A673 (cell line): Measurements from ENCODE around the gene ABCB1. TPM values are rescaled to one million over a fixed set of nuclear protein-coding genes. Genes with fewer than 3 reads are reported as not detected.
A peak's percentile ranks its signal among the peaks of the same experiment; 100 is the strongest.

Source experiments
- BruUV-seq: library from RNA; stranded (reverse); fragments of 400-500 nt; replicated peaks from 2 replicates; lab custom pipeline; 2021; lab: Mats Ljungman, UMichigan
- CTCF ChIA-PET: fragments of 300-600 bp; sonication (Branson Sonifier 250); formaldehyde crosslinking; loops from one replicate; lab custom pipeline; 2022; ENCODE audit warnings: antibody characterized with exemption; lab: Charles Lee
- POLR2A ChIA-PET: fragments of 300-600 bp; sonication (Branson Sonifier 250); formaldehyde crosslinking; loops from one replicate; lab custom pipeline; 2022; ENCODE audit warnings: antibody characterized with exemption; ENCODE audit not compliant: low non-redundant PET; lab: Charles Lee
- DNase-seq: peaks from one replicate; pipeline ENCODE4 v3.0.0-alpha.2; 2015; ENCODE audit warnings: low spot score
- H3K27ac ChIP-seq: fragments of 200-600 bp; sonication (generic); 2 replicates; pipeline ENCODE4 v1.5.1; 2016; ENCODE audit warnings: mixed run types, low read depth, mild to moderate bottlenecking, mixed read lengths, antibody characterized with exemption, low read length; ENCODE audit not compliant: poor library complexity, severe bottlenecking
- H3K27me3 ChIP-seq: fragments of 200-600 bp; sonication (generic); replicated peaks from 2 replicates; pipeline ENCODE4 v1.6.1; 2017; ENCODE audit warnings: mixed run types, low read depth, mild to moderate bottlenecking, mixed read lengths, antibody characterized with exemption, low read length; ENCODE audit not compliant: insufficient read depth, poor library complexity
- H3K36me3 ChIP-seq: fragments of 200-600 bp; sonication (generic); 2 replicates; pipeline ENCODE4 v1.6.1; 2016; ENCODE audit warnings: mixed run types, mild to moderate bottlenecking, mixed read lengths, antibody characterized with exemption, low read length; ENCODE audit not compliant: insufficient read depth, poor library complexity, severe bottlenecking
- H3K4me1 ChIP-seq: fragments of 200-600 bp; sonication (generic); 2 replicates; pipeline ENCODE4 v1.6.1; 2017; ENCODE audit warnings: mixed run types, mild to moderate bottlenecking, mixed read lengths, antibody characterized with exemption, low read length; ENCODE audit not compliant: insufficient read depth, poor library complexity, severe bottlenecking
- H3K4me3 ChIP-seq: fragments of 200-600 bp; sonication (generic); 2 replicates; pipeline ENCODE4 v1.5.1; 2016; ENCODE audit warnings: low read depth, mixed run types, mild to moderate bottlenecking, mixed read lengths, low read length; ENCODE audit not compliant: poor library complexity, severe bottlenecking
- H3K9me3 ChIP-seq: fragments of 200-600 bp; sonication (generic); 2 replicates; pipeline ENCODE4 v1.6.1; 2016; ENCODE audit warnings: mixed run types, low read depth, mild to moderate bottlenecking, mixed read lengths, antibody characterized with exemption, low read length; ENCODE audit not compliant: poor library complexity, severe bottlenecking
- CTCF ChIP-seq: fragments of 300-800, 200-600 bp; sonication (generic); conservative IDR thresholded peaks from 2 replicates; pipeline ENCODE4 v1.5.1; 2017; ENCODE audit warnings: low read depth, mild to moderate bottlenecking, antibody characterized with exemption, low read length, moderate library complexity, mixed read lengths
- EZH2 ChIP-seq: fragments of 200-600 bp; sonication (generic); IDR thresholded peaks from 2 replicates; pipeline ENCODE4 v1.6.1; 2017; ENCODE audit warnings: borderline replicate concordance, low read depth, mild to moderate bottlenecking, mixed read lengths, antibody characterized with exemption, low read length; ENCODE audit not compliant: poor library complexity, severe bottlenecking
- intact Hi-C: fragments of 100-400 bp; cut with micrococcal nuclease; formaldehyde crosslinking; loops from one replicate; pipeline ENCODE4 v1.10.0; 2022; ENCODE audit not compliant: unreplicated experiment
- total RNA-seq: library from RNA; stranded (reverse); gene quantifications from 2 replicates; pipeline ENCODE4 v1.2.3, GENCODE V29; 2021

The ABCB1 gene
- total RNA-seq, 1 experiment from 2014 or later = not detected

- CTCF ChIA-PET = no interaction called here
- intact Hi-C loops = no loop called here
- no peak overlapping the region for H3K4me3 ChIP-seq
- peak; percentile 26 for DNase-seq
- H3K36me3 ChIP-seq = no peaks in the 10 kb centered on the region
- POLR2A ChIA-PET = no interaction called here
- no peaks in the 10 kb centered on the region for H3K9me3 ChIP-seq
- BruUV-seq = no TSS peak
- no peaks in the 10 kb centered on the region for H3K4me1 ChIP-seq
- H3K27ac ChIP-seq = no peak overlapping the region
- TF ChIP-seq CTCF (peak; percentile 53), EZH2 (no peak)
- H3K27me3 ChIP-seq = peaks cover 36% of the 10 kb centered on the region
Measured at GRCh38 chr7:87564296-87564963, 36.3 kb downstream of the ABCB1 start.

- Histone ChIP-seq H3K27ac (no peak overlapping the region), H3K4me3 (no peak overlapping the region), H3K9me3 (no peaks in the 10 kb centered on the region), H3K4me1 (no peaks in the 10 kb centered on the region), H3K27me3 (peaks cover 41% of the 10 kb centered on the region), H3K36me3 (no peaks in the 10 kb centered on the region)
- POLR2A ChIA-PET = no interaction called here
- no peak for TF ChIP-seq EZH2
- no peak for TF ChIP-seq CTCF
- no TSS peak for BruUV-seq
- DNase-seq = no peak
- intact Hi-C loops = no loop called here
- CTCF ChIA-PET = no interaction called here
Measured at GRCh38 chr7:87561702-87562101, 39.0 kb downstream of the ABCB1 start.

- intact Hi-C loops = no loop called here
- H3K27ac ChIP-seq = no peak overlapping the region
- no peak overlapping the region for H3K4me3 ChIP-seq
- no TSS peak for BruUV-seq
- TF ChIP-seq EZH2 = no peak
- no peak for TF ChIP-seq CTCF
- POLR2A ChIA-PET = no interaction called here
- no peaks in the 10 kb centered on the region for H3K9me3 ChIP-seq
- CTCF ChIA-PET = no interaction called here
- H3K36me3 ChIP-seq = no peaks in the 10 kb centered on the region
- peaks cover 41% of the 10 kb centered on the region for H3K27me3 ChIP-seq
- DNase-seq = no peak
- H3K4me1 ChIP-seq = no peaks in the 10 kb centered on the region
Measured at GRCh38 chr7:87561102-87561501, 39.6 kb downstream of the ABCB1 start.
